Measurements from ENCODE around the gene MICA.

- TF ChIP-seq POLR2AphosphoS5 (IDR thresholded peaks at IDR 0.05) (no peak), CTCF (IDR thresholded peaks at IDR 0.05) (no peak), POLR2A (IDR thresholded peaks at IDR 0.05) (no peak)
These were observed 23.5 kb upstream of the MICA start for GRCh38 chr6:31379850-31380249.
